Sigmoid colon (tissue), 7 donors: Measurements from ENCODE around the gene TPGS1. TPM values are rescaled to one million over a fixed set of nuclear protein-coding genes. Genes with fewer than 3 reads are reported as not detected.

Experiments
- DNase-seq: peaks from one replicate; pipeline ENCODE4 v3.0.0-alpha.2; 2019
- H3K27ac ChIP-seq, 4 donors: fragments of 200-600 bp; sonication (generic); one replicate each; pipeline ENCODE4 v1.5.1; 2016 to 2019; ENCODE audit warnings: mild to moderate bottlenecking in 1 of 4
- H3K27me3 ChIP-seq, 3 donors: fragments of 200-600 bp; sonication (generic); one replicate each; pipeline ENCODE4 v1.5.1; 2019; ENCODE audit warnings: mild to moderate bottlenecking in 1 of 3
- H3K36me3 ChIP-seq, 4 donors: fragments of 200-600 bp; sonication (generic); one replicate each; pipeline ENCODE4 v1.5.1; 2016 to 2019
- H3K4me1 ChIP-seq, 4 donors: fragments of 200-600 bp; sonication (generic); one replicate each; pipeline ENCODE4 v1.5.1; 2017 to 2019
- H3K4me3 ChIP-seq, 4 donors: fragments of 200-600 bp; sonication (generic); one replicate each; pipeline ENCODE4 v1.5.1; 2017 to 2019; ENCODE audit warnings: mild to moderate bottlenecking in 2 of 4, moderate library complexity in 1 of 4
- H3K9me3 ChIP-seq, 4 donors: fragments of 200-600 bp in 3 of 4; sonication (generic) in 3 of 4; one replicate each; pipeline versions ENCODE4 v1.5.1 to v1.6.1; 2013 to 2019
- CTCF ChIP-seq, 4 experiments: fragments of 450-650 bp in 3 of 4; fragments of 200-600 bp in 1 of 4; IDR thresholded peaks; one replicate each; pipeline ENCODE4 v1.5.1; 2016 to 2019; ENCODE audit warnings: antibody characterized with exemption in 4 of 4, mild to moderate bottlenecking in 3 of 4, moderate library complexity in 2 of 4
- EP300 ChIP-seq, 4 donors: sonication (generic); formaldehyde crosslinking; IDR thresholded peaks; one replicate each; pipeline ENCODE4 v1.6.1; 2017; ENCODE audit warnings: antibody characterized with exemption in 4 of 4
- POLR2A ChIP-seq, 2 donors: fragments of 450-650 bp; IDR thresholded peaks; one replicate each; pipeline ENCODE4 v1.6.1; 2016; ENCODE audit warnings: antibody characterized with exemption in 2 of 2, mild to moderate bottlenecking in 2 of 2, moderate library complexity in 2 of 2
- POLR2AphosphoS5 ChIP-seq, 4 donors: sonication (generic); formaldehyde crosslinking; IDR thresholded peaks; one replicate each; pipeline ENCODE4 v1.6.1; 2017; ENCODE audit warnings: antibody characterized with exemption in 4 of 4
- WGBS, 2 donors: extraction: QIAGEN DNeasy Blood & Tissue Kit; methylation state at CpG; one replicate each; pipeline ENCODE4 v1.1.7; 2013; 5-methylcytosine and 5-hydroxymethylcytosine counted together
- intact Hi-C: fragments of 100-400 bp; cut with DNase I; formaldehyde crosslinking; loops from one replicate; pipeline ENCODE4 v1.15.1; 2023
- polyA plus RNA-seq, 3 donors: library from polyadenylated mRNA; stranded (reverse); fragments of 200-250 nt; gene quantifications; one replicate each; pipeline ENCODE4 v1.2.3, GENCODE V29; 2013
- total RNA-seq, 4 donors: library from RNA; depleted of rRNA; stranded (reverse); fragments of >200 nt; gene quantifications; one replicate each; pipeline ENCODE4 v1.1.0, GENCODE V29; 2016
- donor health status: healthy with polysubstance abuse.
- donor health status: Bipolar disorder and iron deficiency.
- donor health status: healthy.

Gene TPGS1
- total and polyA plus RNA-seq, 7 donors, result 14.3 to 78.8 (median 36.3) TPM

- no peaks in the 10 kb centered on the region for H3K36me3 ChIP-seq
- no peak overlapping the region for H3K27ac ChIP-seq
- H3K27me3 ChIP-seq, result no peaks in the 10 kb centered on the region
- peaks cover 0 to 14% (median 12%) of the 10 kb centered on the region in 4 donors for H3K4me1 ChIP-seq
- intact Hi-C loops, result no loop called here
- no peak for DNase-seq
- H3K9me3 ChIP-seq, result no peaks in the 10 kb centered on the region
- WGBS, 2 donors, result 92 to 95% methylated on average over 3 of the region's 3 CpGs
- TF ChIP-seq CTCF (IDR thresholded peaks at IDR 0.05) (no peak), EP300 (IDR thresholded peaks at IDR 0.05) (no peak), POLR2AphosphoS5 (IDR thresholded peaks at IDR 0.05) (no peak), POLR2A (IDR thresholded peaks at IDR 0.05) (no peak)
- no peak overlapping the region for H3K4me3 ChIP-seq
These were observed 42.1 kb upstream of the TPGS1 start for GRCh38 chr19:465056-465816.

GRCh38 chr19:467554-467953 is 39.7 kb upstream of the TPGS1 start:
- TF ChIP-seq EP300 (IDR thresholded peaks at IDR 0.05) (no peak), POLR2AphosphoS5 (IDR thresholded peaks at IDR 0.05) (no peak), POLR2A (IDR thresholded peaks at IDR 0.05) (no peak), CTCF (IDR thresholded peaks at IDR 0.05) (no peak)
- H3K27me3 ChIP-seq, result no peaks in the 10 kb centered on the region
- H3K36me3 ChIP-seq, result no peaks in the 10 kb centered on the region
- intact Hi-C loops, result no loop called here
- no peak overlapping the region for H3K4me3 ChIP-seq
- H3K9me3 ChIP-seq, result no peaks in the 10 kb centered on the region
- no peaks in the 10 kb centered on the region for H3K4me1 ChIP-seq
- no peak for DNase-seq
- WGBS, 2 donors, result 73 to 81% methylated on average over 11 of the region's 11 CpGs
- no peak overlapping the region for H3K27ac ChIP-seq

GRCh38 chr19:468587-469256 is 38.6 kb upstream of the TPGS1 start:
- Histone ChIP-seq H3K4me3 (no peak overlapping the region), H3K27ac (no peak overlapping the region), H3K27me3 (no peaks in the 10 kb centered on the region), H3K4me1 (no peaks in the 10 kb centered on the region), H3K36me3 (no peaks in the 10 kb centered on the region), H3K9me3 (no peaks in the 10 kb centered on the region)
- TF ChIP-seq POLR2A (IDR thresholded peaks at IDR 0.05) (no peak), POLR2AphosphoS5 (IDR thresholded peaks at IDR 0.05) (no peak), EP300 (IDR thresholded peaks at IDR 0.05) (no peak), CTCF (IDR thresholded peaks at IDR 0.05) (no peak)
- intact Hi-C loops, result no loop called here
- no peak for DNase-seq
- WGBS, 2 donors, result 55 to 82% methylated on average over 27 of the region's 27 CpGs

- no peak overlapping the region for H3K27ac ChIP-seq
- no peak for DNase-seq
- H3K4me3 ChIP-seq, result no peak overlapping the region
- no peak for TF ChIP-seq EP300 (IDR thresholded peaks at IDR 0.05)
- TF ChIP-seq CTCF (IDR thresholded peaks at IDR 0.05), result no peak
- TF ChIP-seq POLR2A (IDR thresholded peaks at IDR 0.05), result no peak
- TF ChIP-seq POLR2AphosphoS5 (IDR thresholded peaks at IDR 0.05), result no peak
- WGBS, 2 donors, result 77 to 81% methylated on average over 7 of the region's 7 CpGs
- no peaks in the 10 kb centered on the region for H3K36me3 ChIP-seq
- intact Hi-C loops, result no loop called here
- H3K4me1 ChIP-seq, result no peaks in the 10 kb centered on the region
- H3K9me3 ChIP-seq, result no peaks in the 10 kb centered on the region
- no peaks in the 10 kb centered on the region for H3K27me3 ChIP-seq
These were observed 37.5 kb upstream of the TPGS1 start for GRCh38 chr19:469833-470232.
